Astrocyte (in vitro differentiated cells and primary cell): ENCODE data around the gene STXBP5.
A peak's percentile ranks its signal among the peaks of the same experiment; 100 is the strongest.

Source experiments
- EZH2 ChIP-seq: IDR thresholded peaks from 2 replicates; pipeline ENCODE4 v1.6.1; 2012; ENCODE audit warnings: mild to moderate bottlenecking, low read length, inconsistent platforms; ENCODE audit not compliant: insufficient read depth
- TF ChIP-seq, protein P1 (sequence below): IDR thresholded peaks from 2 replicates; pipeline ENCODE4 v1.5.1; 2011; ENCODE audit warnings: low read depth, mild to moderate bottlenecking, inconsistent platforms, low read length, moderate library complexity; ENCODE audit not compliant: insufficient read depth

DNA sequence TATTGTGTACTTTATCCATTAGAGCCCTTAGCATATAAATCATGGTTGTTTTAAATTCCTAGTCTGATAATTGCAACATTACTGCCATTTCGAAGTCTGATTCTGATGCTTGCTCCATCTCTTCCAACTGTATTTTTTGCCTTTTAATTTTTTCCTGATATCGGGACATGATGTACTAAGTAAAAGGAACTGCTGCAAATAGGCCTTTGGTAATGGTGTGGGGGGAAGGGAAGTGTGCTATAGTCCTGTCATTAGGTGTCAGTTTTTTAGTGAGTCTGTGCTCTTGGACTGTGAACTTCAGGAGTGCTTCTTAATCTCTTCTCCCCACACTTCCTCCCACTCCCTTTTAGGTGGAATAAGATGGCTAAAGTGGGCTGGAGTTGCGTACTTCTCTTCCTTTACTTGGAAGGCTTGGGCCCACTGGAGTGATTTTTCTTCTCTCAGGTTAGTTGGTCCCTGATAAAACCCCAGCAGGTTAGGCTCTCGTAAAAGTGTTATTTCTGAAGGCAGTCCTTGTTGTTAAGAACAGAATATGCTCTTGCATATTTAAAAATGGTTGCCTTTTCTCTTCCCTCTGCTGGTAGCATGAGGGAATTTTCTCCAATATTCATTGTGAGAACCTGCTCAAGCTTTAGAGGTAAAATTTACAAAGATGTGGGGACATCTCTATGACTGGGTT, 18.1 kb downstream of the STXBP5 start:
- TF ChIP-seq, protein P1, sequence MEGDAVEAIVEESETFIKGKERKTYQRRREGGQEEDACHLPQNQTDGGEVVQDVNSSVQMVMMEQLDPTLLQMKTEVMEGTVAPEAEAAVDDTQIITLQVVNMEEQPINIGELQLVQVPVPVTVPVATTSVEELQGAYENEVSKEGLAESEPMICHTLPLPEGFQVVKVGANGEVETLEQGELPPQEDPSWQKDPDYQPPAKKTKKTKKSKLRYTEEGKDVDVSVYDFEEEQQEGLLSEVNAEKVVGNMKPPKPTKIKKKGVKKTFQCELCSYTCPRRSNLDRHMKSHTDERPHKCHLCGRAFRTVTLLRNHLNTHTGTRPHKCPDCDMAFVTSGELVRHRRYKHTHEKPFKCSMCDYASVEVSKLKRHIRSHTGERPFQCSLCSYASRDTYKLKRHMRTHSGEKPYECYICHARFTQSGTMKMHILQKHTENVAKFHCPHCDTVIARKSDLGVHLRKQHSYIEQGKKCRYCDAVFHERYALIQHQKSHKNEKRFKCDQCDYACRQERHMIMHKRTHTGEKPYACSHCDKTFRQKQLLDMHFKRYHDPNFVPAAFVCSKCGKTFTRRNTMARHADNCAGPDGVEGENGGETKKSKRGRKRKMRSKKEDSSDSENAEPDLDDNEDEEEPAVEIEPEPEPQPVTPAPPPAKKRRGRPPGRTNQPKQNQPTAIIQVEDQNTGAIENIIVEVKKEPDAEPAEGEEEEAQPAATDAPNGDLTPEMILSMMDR: peak; percentile 40
- no peak for TF ChIP-seq EZH2
